H1 (cell line): ENCODE measurements around the gene CTTNBP2NL. TPM values are rescaled to one million over a fixed set of nuclear protein-coding genes. Genes with fewer than 3 reads are reported as not detected.

Source experiments
- CTCF ChIA-PET: fragments of 300-600 bp; sonication (Branson Sonifier 250); formaldehyde crosslinking; loops from one replicate; lab custom pipeline; 2021; ENCODE audit not compliant: partially characterized antibody; lab: Charles Lee
- POLR2A ChIA-PET: fragments of 300-600 bp; sonication (Branson Sonifier 250); formaldehyde crosslinking; loops from one replicate; lab custom pipeline; 2021; ENCODE audit warnings: inconsistent platforms; ENCODE audit not compliant: partially characterized antibody; lab: Charles Lee
- DNase-seq, 2 experiments: peaks; one replicate each; pipeline versions ENCODE4 v3.0.0 to v3.0.0-alpha.2; 2010 to 2022; ENCODE audit warnings: low spot score in 2 of 2, low read depth in 1 of 2, mixed read lengths in 1 of 2
- FAIRE-seq: peaks from 2 replicates; lab custom pipeline; 2011; peaks lifted over from hg19 to GRCh38; lab: Jason Lieb, UNC
- H2AFZ ChIP-seq: 2 replicates; pipeline ENCODE4 v1.8.1; 2012; ENCODE audit warnings: low read length, inconsistent platforms
- H2AK5ac ChIP-seq: 2 replicates; pipeline ENCODE4 v1.6.1; 2013; ENCODE audit warnings: low read depth, low read length
- H2BK120ac ChIP-seq: replicated peaks from 2 replicates; pipeline ENCODE3; 2013; ENCODE audit warnings: low read depth, low read length, inconsistent platforms
- H2BK12ac ChIP-seq: 2 replicates; pipeline ENCODE4 v1.6.1; 2013; ENCODE audit warnings: low read depth, low read length
- H2BK15ac ChIP-seq: 2 replicates; pipeline ENCODE4 v1.6.1; 2013; ENCODE audit warnings: low read length
- H2BK20ac ChIP-seq: 2 replicates; pipeline ENCODE4 v1.6.1; 2013; ENCODE audit warnings: low read length
- H2BK5ac ChIP-seq: 2 replicates; pipeline ENCODE4 v1.6.1; 2013; ENCODE audit warnings: low read depth, low read length
- H3K14ac ChIP-seq: 2 replicates; pipeline ENCODE4 v1.6.1; 2013; ENCODE audit warnings: inconsistent platforms; ENCODE audit not compliant: insufficient read length
- H3K18ac ChIP-seq: 2 replicates; pipeline ENCODE4 v1.6.1; 2013; ENCODE audit warnings: low read length; ENCODE audit errors: extremely low read depth
- H3K23ac ChIP-seq: 2 replicates; pipeline ENCODE4 v1.6.1; 2013; ENCODE audit warnings: inconsistent platforms; ENCODE audit not compliant: insufficient read length
- H3K23me2 ChIP-seq: 2 replicates; pipeline ENCODE4 v1.6.1; 2013; ENCODE audit warnings: low read depth, low read length
- H3K27ac ChIP-seq: 2 replicates; pipeline ENCODE4 v1.6.1; 2011; ENCODE audit warnings: low read depth, low read length, inconsistent platforms
- H3K27me3 ChIP-seq, 4 experiments: replicated peaks in 1 of 4; 1 replicate in 1 of 4; 2 replicates in 3 of 4; pipeline versions ENCODE4 v1.6.1 to v1.8.1; 2011 to 2013; ENCODE audit warnings: low read length in 3 of 4, mild to moderate bottlenecking in 3 of 4, inconsistent platforms in 2 of 4, mixed read lengths in 2 of 4, moderate library complexity in 1 of 4; ENCODE audit not compliant: control insufficient read depth in 3 of 4, insufficient read depth in 3 of 4; ENCODE audit errors: extremely low read depth in 1 of 4
- H3K36me3 ChIP-seq, 4 experiments: 2 replicates each; pipeline versions ENCODE4 v1.6.1 to v1.8.1; 2011 to 2013; ENCODE audit warnings: mild to moderate bottlenecking in 4 of 4, low read length in 3 of 4, moderate library complexity in 2 of 4, control low read depth in 1 of 4, inconsistent platforms in 1 of 4; ENCODE audit not compliant: insufficient read depth in 4 of 4, control insufficient read depth in 2 of 4
- H3K4ac ChIP-seq: replicated peaks from 2 replicates; pipeline ENCODE3; 2013; ENCODE audit warnings: low read length, low read depth, mixed read lengths, inconsistent platforms; ENCODE audit not compliant: insufficient read length
- H3K4me1 ChIP-seq, 4 experiments: replicated peaks in 1 of 4; 1 replicate in 1 of 4; 2 replicates in 3 of 4; pipeline versions ENCODE4 v1.6.1 to v1.8.1; 2011 to 2013; ENCODE audit warnings: low read length in 3 of 4, inconsistent platforms in 2 of 4, mixed read lengths in 1 of 4; ENCODE audit not compliant: insufficient read depth in 4 of 4, control insufficient read depth in 3 of 4
- H3K4me2 ChIP-seq, 2 experiments: 2 replicates each; pipeline versions ENCODE4 v1.6.1 to v1.8.1; 2011 to 2013; ENCODE audit warnings: low read depth in 2 of 2, low read length in 2 of 2, control low read depth in 1 of 2, inconsistent platforms in 1 of 2, mild to moderate bottlenecking in 1 of 2; ENCODE audit not compliant: insufficient read depth in 1 of 2
- H3K4me3 ChIP-seq, 4 experiments: fragments of 200-600, 300-600 bp in 1 of 4; sonication (generic), shearing (Covaris generic), sonication (Bioruptor Twin) in 1 of 4; 2 replicates each; pipeline versions ENCODE4 v1.5.1 to v1.8.1; 2011 to 2016; ENCODE audit warnings: low read length in 4 of 4, low read depth in 3 of 4, control low read depth in 2 of 4, inconsistent platforms in 2 of 4, mild to moderate bottlenecking in 2 of 4, mixed read lengths in 1 of 4, moderate library complexity in 1 of 4; ENCODE audit not compliant: insufficient read depth in 2 of 4; ENCODE audit errors: extremely low read depth in 1 of 4
- H3K56ac ChIP-seq: replicated peaks from 2 replicates; pipeline ENCODE3; 2013; ENCODE audit warnings: low read depth, mild to moderate bottlenecking, mixed read lengths, low read length, inconsistent platforms; ENCODE audit not compliant: insufficient read length
- H3K79me1 ChIP-seq: 2 replicates; pipeline ENCODE4 v1.6.1; 2013; ENCODE audit warnings: low read depth, low read length, control low read depth
- H3K79me2 ChIP-seq, 2 experiments: 2 replicates each; pipeline versions ENCODE4 v1.6.1 to v1.8.1; 2012 to 2013; ENCODE audit warnings: low read length in 2 of 2, mild to moderate bottlenecking in 2 of 2, inconsistent platforms in 1 of 2; ENCODE audit not compliant: insufficient read depth in 2 of 2, control insufficient read depth in 1 of 2
- H3K9ac ChIP-seq, 4 experiments: replicated peaks in 1 of 4; 1 replicate in 1 of 4; 2 replicates in 3 of 4; pipeline versions ENCODE4 v1.6.1 to v1.8.1; 2011 to 2013; ENCODE audit warnings: low read depth in 3 of 4, low read length in 3 of 4, control low read depth in 2 of 4, mild to moderate bottlenecking in 2 of 4, moderate library complexity in 2 of 4, inconsistent platforms in 1 of 4; ENCODE audit errors: extremely low read depth in 1 of 4
- H3K9me3 ChIP-seq, 2 experiments: 2 replicates each; pipeline versions ENCODE4 v1.6.1 to v1.8.1; 2012 to 2013; ENCODE audit warnings: mild to moderate bottlenecking in 2 of 2, moderate library complexity in 2 of 2, control low read depth in 1 of 2, inconsistent platforms in 1 of 2, low read depth in 1 of 2, low read length in 1 of 2, mixed read lengths in 1 of 2; ENCODE audit not compliant: insufficient read depth in 2 of 2
- H4K20me1 ChIP-seq, 2 experiments: replicated peaks in 1 of 2; 2 replicates each; pipeline versions ENCODE3 to v1.8.1; 2011 to 2013; ENCODE audit warnings: inconsistent platforms in 2 of 2, low read length in 2 of 2, mild to moderate bottlenecking in 1 of 2; ENCODE audit not compliant: insufficient read depth in 2 of 2, control insufficient read depth in 1 of 2
- H4K5ac ChIP-seq: 2 replicates; pipeline ENCODE4 v1.6.1; 2013; ENCODE audit warnings: low read length, low read depth, mixed read lengths, inconsistent platforms; ENCODE audit not compliant: insufficient read length
- H4K8ac ChIP-seq: 2 replicates; pipeline ENCODE4 v1.8.0; 2013; ENCODE audit warnings: mild to moderate bottlenecking, moderate library complexity, low read length, inconsistent platforms; ENCODE audit not compliant: insufficient read depth; ENCODE audit errors: extremely low read depth
- H4K91ac ChIP-seq: replicated peaks from 2 replicates; pipeline ENCODE3; 2013; ENCODE audit warnings: low read length, mixed read lengths, inconsistent platforms; ENCODE audit not compliant: insufficient read length
- ASH2L ChIP-seq: fragments of 200-600, 300-600 bp; sonication (generic); IDR thresholded peaks from one replicate; pipeline ENCODE4 v1.7.1; 2017; ENCODE audit warnings: low read length
- CTCF ChIP-seq, 3 experiments: IDR thresholded peaks; 1 replicate in 2 of 3; 2 replicates in 1 of 3; pipeline versions ENCODE4 v1.5.1 to v1.6.1; 2011; ENCODE audit warnings: low read length in 3 of 3, mild to moderate bottlenecking in 3 of 3, inconsistent platforms in 2 of 3, low read depth in 1 of 3, moderate library complexity in 1 of 3; ENCODE audit not compliant: insufficient read depth in 1 of 3; ENCODE audit errors: control extremely low read depth in 1 of 3
- EZH2 ChIP-seq: fragments of 200-600 bp; sonication (generic); IDR thresholded peaks from 2 replicates; pipeline ENCODE4 v1.7.1; 2012; ENCODE audit warnings: low read depth, mild to moderate bottlenecking, moderate library complexity, low read length, inconsistent platforms; ENCODE audit not compliant: severe bottlenecking
- NRF1 ChIP-seq: IDR thresholded peaks from 2 replicates; pipeline ENCODE4 v1.6.1; 2011; ENCODE audit warnings: mild to moderate bottlenecking, low read depth, low read length, improper control_type of control experiment
- POLR2AphosphoS5 ChIP-seq: IDR thresholded peaks from 2 replicates; pipeline ENCODE4 v1.6.1; 2011; ENCODE audit warnings: low read depth, low read length
- POU5F1 ChIP-seq: IDR thresholded peaks from 2 replicates; pipeline ENCODE4 v1.6.1; 2011; ENCODE audit warnings: low read depth, mild to moderate bottlenecking, low read length, moderate library complexity
- RFX5 ChIP-seq: IDR thresholded peaks from 2 replicates; pipeline ENCODE4 v1.6.1; 2011; ENCODE audit warnings: low read depth, low read length, improper control_type of control experiment, borderline replicate concordance
- RXRA ChIP-seq: IDR thresholded peaks from 2 replicates; pipeline ENCODE4 v1.6.1; 2011; ENCODE audit warnings: low read depth, mild to moderate bottlenecking, low read length, moderate library complexity; ENCODE audit not compliant: insufficient read depth
- SIRT6 ChIP-seq: IDR thresholded peaks from one replicate; pipeline ENCODE4 v1.7.1; 2012; ENCODE audit warnings: low read length, inconsistent platforms
- SP2 ChIP-seq: IDR thresholded peaks from 2 replicates; pipeline ENCODE4 v1.6.1; 2012; ENCODE audit warnings: mild to moderate bottlenecking, low read length, inconsistent platforms
- YY1 ChIP-seq: IDR thresholded peaks from 2 replicates; pipeline ENCODE4 v1.6.1; 2011; ENCODE audit warnings: low read depth, mild to moderate bottlenecking, low read length
- WGBS, 2 experiments: shearing (Covaris generic) in 1 of 2; methylation state at CpG; one replicate each; pipeline versions ENCODE4 v1.1.6 to v1.1.7; 2013 to 2015; ENCODE audit warnings: low lambda C conversion rate in 2 of 2, mixed read lengths in 2 of 2, inconsistent platforms in 1 of 2, low coverage in 1 of 2, missing lambda C conversion rate in 1 of 2; ENCODE audit not compliant: insufficient replicate concordance in 2 of 2, insufficient coverage in 1 of 2, insufficient read length in 1 of 2; ENCODE audit errors: extremely low coverage in 1 of 2, missing lambda C conversion rate in 1 of 2; 5-methylcytosine and 5-hydroxymethylcytosine counted together
- polyA plus RNA-seq, 7 experiments: library from polyadenylated mRNA; depleted of rRNA in 3 of 7; stranded (reverse) in 5 of 7; unstranded in 2 of 7; fragments of >200 nt in 5 of 7; fragments of 200-250 nt in 2 of 7; gene quantifications; 1 replicate in 5 of 7; 2 replicates in 1 of 7; 4 replicates in 1 of 7; pipeline versions ENCODE4 v1.2.1 to v1.2.3, GENCODE V29; 2011 to 2013; ENCODE audit warnings: missing spikeins in 2 of 7, mixed read lengths in 2 of 7
- total RNA-seq: library from RNA; stranded (reverse); fragmentation: NEBNext Ultra II Directional; extraction: Animal tissue kit (Norgen Biotek cat#: 25700); gene quantifications from 2 replicates; pipeline ENCODE4 v1.2.1, GENCODE V29; 2021
- TF ChIP-seq, protein P1 (sequence below): IDR thresholded peaks from 2 replicates; pipeline ENCODE4 v1.6.1; 2011; ENCODE audit warnings: low read depth, mild to moderate bottlenecking, low read length; ENCODE audit not compliant: insufficient read depth

CTTNBP2NL gene
- total and polyA plus RNA-seq, 2 of the 8 experiments (the other 6 are each of a cell fraction or from before 2014, with no cell fraction given), result 6.4 to 35.1 TPM

DNA sequence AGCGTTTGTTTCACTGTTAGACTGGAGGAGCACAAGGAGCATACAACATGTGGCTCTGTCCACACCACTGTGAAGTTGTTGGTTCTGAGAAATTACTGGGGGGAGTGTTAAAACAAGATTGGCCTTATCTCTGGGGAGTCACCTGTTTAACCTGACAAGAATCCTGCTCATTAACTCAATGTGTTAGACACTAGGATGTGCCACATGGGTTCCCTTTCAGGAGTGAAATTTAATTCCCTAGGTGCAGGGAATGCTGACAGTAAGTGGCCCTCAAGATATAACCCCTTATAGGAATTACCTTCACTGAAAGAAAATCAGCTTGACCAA lies 66.9 kb downstream of the CTTNBP2NL start:
- H3K14ac ChIP-seq, result no peak overlapping the region
- no peaks in the 10 kb centered on the region for H3K79me2 ChIP-seq
- H3K4me2 ChIP-seq, result no peak overlapping the region
- H3K9me3 ChIP-seq, result no peaks in the 10 kb centered on the region
- H3K23me2 ChIP-seq, result no peaks in the 10 kb centered on the region
- H3K23ac ChIP-seq, result no peak overlapping the region
- H2AFZ ChIP-seq, result no peak overlapping the region
- POLR2A ChIA-PET, result interaction anchor here (1.6 to 3.4 kb wide), 2 partner anchors 42 to 67 kb away, joined by 5 to 12 read pairs; partner anchors contain the start of gene CTTNBP2NL
- no peak overlapping the region for H3K27ac ChIP-seq
- H2BK5ac ChIP-seq, result no peak overlapping the region
- no peak overlapping the region for H2BK12ac ChIP-seq
- H3K56ac ChIP-seq, result no peak overlapping the region
- H3K4ac ChIP-seq, result no peak overlapping the region
- H3K4me3 ChIP-seq, result no peak overlapping the region
- H2AK5ac ChIP-seq, result no peak overlapping the region
- no peak overlapping the region for H2BK120ac ChIP-seq
- no peak overlapping the region for H4K8ac ChIP-seq
- no peak overlapping the region for H4K5ac ChIP-seq
- H4K20me1 ChIP-seq, result peaks cover 0 to 3% of the 10 kb centered on the region in 2 experiments
- H3K79me1 ChIP-seq, result no peaks in the 10 kb centered on the region; the same call in 1 of the 2 replicates
- no peak overlapping the region for H3K9ac ChIP-seq
- H3K18ac ChIP-seq, result no peak overlapping the region
- H3K4me1 ChIP-seq, result peaks cover 1 to 9% (median 5%) of the 10 kb centered on the region in 4 experiments; a peak in 5 of 7 replicates
- H4K91ac ChIP-seq, result no peak overlapping the region
- no peak for DNase-seq
- WGBS, 2 experiments, result 94% methylated on average over 1 of the region's 1 CpG; no CpG with 5 or more reads in 1 of the 2 experiments
- no peak overlapping the region for H2BK15ac ChIP-seq
- no peak overlapping the region for H2BK20ac ChIP-seq
- H3K36me3 ChIP-seq, result peaks cover 0 to 4% (median 2%) of the 10 kb centered on the region in 4 experiments; a peak in 5 of 8 replicates
- no peak for FAIRE-seq
- CTCF ChIA-PET, result interaction anchor here (0.9 to 7.9 kb wide), 5 partner anchors 39 to 149 kb away, joined by 3 to 80 read pairs (median 3); no protein-coding TSS in a partner anchor
- peaks cover 0 to 12% (median 3%) of the 10 kb centered on the region in 4 experiments; a peak in 4 of 7 replicates for H3K27me3 ChIP-seq
- no peak for TF ChIP-seq RFX5
- no peak for TF ChIP-seq SIRT6
- no peak for TF ChIP-seq CTCF (IDR thresholded peaks at IDR 0.05; ENCODE audit: control extremely low read depth in 1 of 3, insufficient read depth in 1 of 3, low read depth in 1 of 3, low read length in 3 of 3)
- no peak for TF ChIP-seq NRF1
- TF ChIP-seq POLR2AphosphoS5, result no peak
- no peak for TF ChIP-seq ASH2L
- no peak for TF ChIP-seq RXRA
- no peak for TF ChIP-seq SP2
- TF ChIP-seq EZH2, result no peak
- TF ChIP-seq POU5F1, result no peak
- TF ChIP-seq YY1, result no peak
- TF ChIP-seq, protein P1, sequence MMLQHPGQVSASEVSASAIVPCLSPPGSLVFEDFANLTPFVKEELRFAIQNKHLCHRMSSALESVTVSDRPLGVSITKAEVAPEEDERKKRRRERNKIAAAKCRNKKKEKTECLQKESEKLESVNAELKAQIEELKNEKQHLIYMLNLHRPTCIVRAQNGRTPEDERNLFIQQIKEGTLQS, result no peak
